Superior temporal gyrus (tissue), 1 donor: ENCODE data around the gene KCNH6.

Experiments
- DNase-seq: peaks from one replicate; pipeline ENCODE4 v3.0.0-alpha.2; 2016; ENCODE audit errors: extremely low spot score

KCNH6 gene

GRCh38 chr17:63512896-63513644, 10.1 kb upstream of the KCNH6 start:
- DNase-seq: no peak

GRCh38 chr17:63514477-63514876, 8.7 kb upstream of the KCNH6 start:
- no peak for DNase-seq

- DNase-seq: no peak
Observed at GRCh38 chr17:63514974-63515373, 8.2 kb upstream of the KCNH6 start.

- no peak for DNase-seq
Observed at GRCh38 chr17:63515426-63515825, 7.7 kb upstream of the KCNH6 start.

- DNase-seq: no peak
Observed at GRCh38 chr17:63516910-63517824, 6.0 kb upstream of the KCNH6 start.

GRCh38 chr17:63517825-63518534, 5.2 kb upstream of the KCNH6 start:
- no peak for DNase-seq

GRCh38 chr17:63519116-63519881, 3.9 kb upstream of the KCNH6 start:
- DNase-seq: no peak

GRCh38 chr17:63519972-63520882, 2.9 kb upstream of the KCNH6 start:
- no peak for DNase-seq

- DNase-seq: no peak
Observed at GRCh38 chr17:63524051-63524450, 893 bp downstream of the KCNH6 start.

GRCh38 chr17:63525190-63525946, 2.2 kb downstream of the KCNH6 start:
- DNase-seq: no peak

- DNase-seq: no peak
Observed at GRCh38 chr17:63526861-63527260, 3.7 kb downstream of the KCNH6 start.

- DNase-seq: no peak
Observed at GRCh38 chr17:63528183-63528582, 5.0 kb downstream of the KCNH6 start.

GRCh38 chr17:63529711-63530556, 6.8 kb downstream of the KCNH6 start:
- DNase-seq: no peak

GRCh38 chr17:63530557-63531021, 7.4 kb downstream of the KCNH6 start:
- DNase-seq: no peak

GRCh38 chr17:63531022-63531965, 8.1 kb downstream of the KCNH6 start:
- no peak for DNase-seq

- no peak for DNase-seq
Observed at GRCh38 chr17:63533433-63534077, 10.4 kb downstream of the KCNH6 start.

GRCh38 chr17:63534078-63534570, 11.0 kb downstream of the KCNH6 start:
- DNase-seq: no peak
